HEK293 (cell line): ENCODE measurements around the gene PRCD.

ENCODE experiments used
- ZBTB8A ChIP-seq: fragments of 450-650 bp; formaldehyde crosslinking; IDR thresholded peaks from 2 replicates; pipeline ENCODE4 v1.5.1; 2016; ENCODE audit warnings: missing biosample characterization, missing genetic modification characterization
- ZNF24 ChIP-seq: fragments of 450-650 bp; formaldehyde crosslinking; IDR thresholded peaks from 2 replicates; pipeline ENCODE4 v1.5.1; 2016; ENCODE audit warnings: missing biosample characterization, missing genetic modification characterization
- ZNF837 ChIP-seq: fragments of 450-650 bp; formaldehyde crosslinking; IDR thresholded peaks from 2 replicates; pipeline ENCODE4 v1.5.1; 2016; ENCODE audit warnings: missing biosample characterization, missing genetic modification characterization
- TF ChIP-seq, protein P1 (sequence below): fragments of 450-650 bp; formaldehyde crosslinking; IDR thresholded peaks from 2 replicates; pipeline ENCODE4 v1.5.1; 2016; ENCODE audit warnings: missing biosample characterization, missing genetic modification characterization

- no peak for TF ChIP-seq ZNF837 (tag by site-specific recombination)
- TF ChIP-seq, protein P1, sequence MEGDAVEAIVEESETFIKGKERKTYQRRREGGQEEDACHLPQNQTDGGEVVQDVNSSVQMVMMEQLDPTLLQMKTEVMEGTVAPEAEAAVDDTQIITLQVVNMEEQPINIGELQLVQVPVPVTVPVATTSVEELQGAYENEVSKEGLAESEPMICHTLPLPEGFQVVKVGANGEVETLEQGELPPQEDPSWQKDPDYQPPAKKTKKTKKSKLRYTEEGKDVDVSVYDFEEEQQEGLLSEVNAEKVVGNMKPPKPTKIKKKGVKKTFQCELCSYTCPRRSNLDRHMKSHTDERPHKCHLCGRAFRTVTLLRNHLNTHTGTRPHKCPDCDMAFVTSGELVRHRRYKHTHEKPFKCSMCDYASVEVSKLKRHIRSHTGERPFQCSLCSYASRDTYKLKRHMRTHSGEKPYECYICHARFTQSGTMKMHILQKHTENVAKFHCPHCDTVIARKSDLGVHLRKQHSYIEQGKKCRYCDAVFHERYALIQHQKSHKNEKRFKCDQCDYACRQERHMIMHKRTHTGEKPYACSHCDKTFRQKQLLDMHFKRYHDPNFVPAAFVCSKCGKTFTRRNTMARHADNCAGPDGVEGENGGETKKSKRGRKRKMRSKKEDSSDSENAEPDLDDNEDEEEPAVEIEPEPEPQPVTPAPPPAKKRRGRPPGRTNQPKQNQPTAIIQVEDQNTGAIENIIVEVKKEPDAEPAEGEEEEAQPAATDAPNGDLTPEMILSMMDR (tag by site-specific recombination) = no peak
- TF ChIP-seq ZBTB8A (tag by site-specific recombination) = no peak
- no peak for TF ChIP-seq ZNF24 (tag by site-specific recombination)
Measured at GRCh38 chr17:76562734-76563148, 22.9 kb downstream of the PRCD start.
